HG02981 (cell line): ENCODE results near the gene RAP1GAP2.
"Not testable (repeated sequence)": the region's sequence is repeated elsewhere in the genome, so short reads cannot be mapped to it uniquely, and the experiment has no call there.

ENCODE experiments used
- ATAC-seq: cut with Tn5 transposase; IDR thresholded peaks from one replicate; pipeline ENCODE4 v1.9.1; 2021; ENCODE audit warnings: mild to moderate bottlenecking, moderate library complexity; ENCODE audit not compliant: unreplicated experiment

The RAP1GAP2 gene

GRCh38 chr17:3012926-3013581, 216.8 kb downstream of the RAP1GAP2 start:
- ATAC-seq = no peak

DNA sequence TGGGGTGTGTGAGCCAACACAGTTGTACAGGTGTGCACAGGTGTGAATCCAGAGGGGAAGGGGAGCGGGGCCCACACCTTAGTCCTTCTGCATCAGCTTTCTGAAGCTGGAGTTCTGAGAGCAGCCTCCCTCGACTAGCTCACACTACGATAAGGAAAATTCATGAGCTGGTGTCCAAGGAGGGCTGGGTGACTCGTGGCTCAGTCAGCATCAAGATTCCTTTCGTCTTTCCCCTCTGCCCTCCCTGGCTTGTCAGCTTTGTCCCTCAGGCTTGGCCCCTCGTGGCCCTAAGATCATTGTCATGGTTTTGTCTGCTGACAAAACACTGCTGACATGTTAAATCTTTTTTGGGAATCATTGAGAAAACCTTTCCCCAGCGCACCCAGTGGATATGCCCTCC, 219.7 kb downstream of the RAP1GAP2 start:
- no peak for ATAC-seq

- ATAC-seq = no peak
Measured at GRCh38 chr17:3017936-3018335, 221.7 kb downstream of the RAP1GAP2 start.

- no peak for ATAC-seq
Measured at GRCh38 chr17:3019761-3020160, 223.5 kb downstream of the RAP1GAP2 start.

DNA sequence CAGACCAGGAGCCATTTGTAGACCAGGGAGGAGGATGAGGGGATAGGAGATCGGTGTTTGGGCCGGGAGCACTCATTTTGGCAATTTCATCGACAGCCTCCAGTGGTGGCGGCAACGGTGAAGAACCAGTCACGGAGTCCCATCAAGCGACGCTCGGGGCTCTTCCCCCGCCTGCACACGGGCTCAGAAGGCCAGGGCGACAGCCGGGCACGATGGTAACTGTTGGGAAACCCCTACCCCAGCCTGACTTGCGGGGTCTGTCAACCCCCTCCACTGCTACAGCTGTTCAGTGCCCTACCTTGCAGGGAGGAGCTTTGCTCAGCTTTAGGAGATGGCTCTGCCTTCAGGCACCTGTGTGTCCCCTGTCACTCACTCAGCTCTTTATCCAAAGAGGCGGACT, 224.1 kb downstream of the RAP1GAP2 start:
- no peak for ATAC-seq

- ATAC-seq = no peak
Measured at GRCh38 chr17:3022197-3022596, 226.0 kb downstream of the RAP1GAP2 start.

DNA sequence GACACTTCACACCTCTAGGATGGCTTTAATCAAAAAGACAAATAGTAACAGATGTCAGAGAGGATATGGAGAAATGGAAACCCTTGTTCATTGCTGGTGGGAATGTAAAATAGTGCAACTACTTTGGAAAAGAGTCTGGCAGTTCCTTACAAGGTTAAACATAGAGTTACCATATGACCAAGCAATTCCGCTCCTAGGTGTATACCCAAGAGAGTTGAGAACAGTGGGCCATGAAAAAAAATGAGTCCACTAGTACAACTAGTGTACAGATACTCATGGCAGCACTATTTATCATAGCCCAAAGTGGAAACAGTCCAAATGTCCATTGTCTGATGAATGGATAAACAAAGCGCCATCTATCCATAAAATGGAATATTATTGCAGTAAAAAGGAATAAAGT, 228.1 kb downstream of the RAP1GAP2 start:
- ATAC-seq = no peak

GRCh38 chr17:3025421-3026124, 229.3 kb downstream of the RAP1GAP2 start:
- ATAC-seq = no peak

DNA sequence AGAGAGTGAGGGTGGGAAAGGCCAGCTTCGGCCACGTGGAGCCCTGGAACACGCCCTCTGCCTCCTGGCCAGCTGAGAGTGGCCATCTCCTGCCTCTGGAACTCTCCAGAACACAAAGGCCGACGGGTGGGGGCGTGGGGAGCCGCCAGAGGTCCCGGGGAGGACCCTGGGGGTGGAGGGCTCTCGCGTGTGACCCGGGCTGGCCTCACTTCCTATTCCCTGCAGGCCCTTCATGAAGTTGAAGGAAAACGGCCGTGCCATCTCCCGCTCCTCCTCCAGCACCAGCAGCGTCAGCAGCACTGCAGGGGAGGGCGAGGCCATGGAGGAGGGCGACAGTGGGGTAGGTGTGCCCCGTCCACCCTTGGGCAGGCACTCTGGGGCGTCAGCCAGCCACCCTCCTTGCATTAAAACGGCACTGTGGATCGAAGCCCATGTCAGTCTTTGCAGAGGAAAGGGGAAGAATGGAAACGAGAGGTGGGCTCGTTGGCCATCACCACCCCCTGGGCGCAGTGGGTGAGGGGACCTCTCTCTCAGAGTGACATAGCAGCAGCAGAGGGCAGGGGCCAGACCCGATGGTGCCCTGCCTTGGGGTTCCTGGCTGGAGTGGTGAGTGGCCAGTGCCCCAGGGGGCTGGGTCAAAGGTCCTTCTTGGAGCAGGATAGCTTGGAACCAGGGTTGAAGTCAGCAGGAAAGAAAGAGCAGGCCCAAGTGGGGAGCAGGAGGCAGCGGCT, 230.1 kb downstream of the RAP1GAP2 start:
- ATAC-seq = no peak

- ATAC-seq = no peak
Measured at GRCh38 chr17:3026856-3027751, 230.9 kb downstream of the RAP1GAP2 start.

- no peak for ATAC-seq
Measured at GRCh38 chr17:3027786-3028532, 231.7 kb downstream of the RAP1GAP2 start.

GRCh38 chr17:3029213-3029913, 233.1 kb downstream of the RAP1GAP2 start:
- no peak for ATAC-seq

DNA sequence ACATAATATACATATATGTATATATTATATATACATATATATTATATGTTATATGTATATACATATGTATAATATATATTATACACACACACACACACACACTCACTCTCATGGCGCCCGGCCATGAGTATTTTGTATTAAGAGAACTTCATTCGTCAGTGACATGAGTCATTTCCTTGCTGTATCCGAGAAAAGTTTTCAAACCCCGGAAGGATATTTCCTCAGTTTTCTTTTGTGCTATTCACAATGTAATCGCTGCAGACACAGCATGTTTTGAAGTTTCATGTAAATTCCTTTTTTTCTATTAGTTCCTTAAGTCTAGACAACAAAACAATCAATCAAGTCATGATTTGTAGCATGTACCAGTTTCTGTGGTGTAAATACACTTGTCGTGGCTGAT, 233.9 kb downstream of the RAP1GAP2 start:
- no peak for ATAC-seq

DNA sequence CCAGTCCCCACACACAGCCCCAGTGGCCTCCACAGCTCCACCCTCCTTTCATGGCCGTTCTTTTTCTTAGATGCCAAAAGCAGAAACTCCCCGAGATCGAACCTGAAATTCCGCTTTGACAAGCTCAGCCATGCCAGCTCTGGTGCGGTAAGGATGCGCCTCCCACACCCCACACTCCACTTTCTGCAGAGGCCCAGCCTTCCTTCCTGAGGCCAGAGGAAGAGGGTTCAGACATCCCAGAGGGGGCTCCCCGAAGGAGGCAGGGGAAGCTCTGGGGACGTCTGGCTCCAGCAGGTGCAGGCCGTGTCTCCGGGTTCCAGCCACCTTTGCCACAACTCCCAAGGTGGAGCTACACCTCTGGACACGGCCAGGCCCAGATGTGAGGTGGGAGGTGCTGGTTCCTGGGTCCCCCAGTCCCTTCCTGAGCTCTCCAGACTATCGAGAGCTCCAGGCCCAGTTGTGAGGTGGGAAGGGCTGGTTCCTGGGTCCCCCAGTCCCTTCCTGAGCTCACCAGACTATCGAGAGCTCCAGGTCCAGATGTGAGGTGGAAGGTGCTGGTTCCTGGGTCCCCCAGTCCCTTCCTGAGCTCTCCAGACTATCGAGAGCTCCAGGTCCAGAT, 234.7 kb downstream of the RAP1GAP2 start:
- ATAC-seq = not testable (repeated sequence)

DNA sequence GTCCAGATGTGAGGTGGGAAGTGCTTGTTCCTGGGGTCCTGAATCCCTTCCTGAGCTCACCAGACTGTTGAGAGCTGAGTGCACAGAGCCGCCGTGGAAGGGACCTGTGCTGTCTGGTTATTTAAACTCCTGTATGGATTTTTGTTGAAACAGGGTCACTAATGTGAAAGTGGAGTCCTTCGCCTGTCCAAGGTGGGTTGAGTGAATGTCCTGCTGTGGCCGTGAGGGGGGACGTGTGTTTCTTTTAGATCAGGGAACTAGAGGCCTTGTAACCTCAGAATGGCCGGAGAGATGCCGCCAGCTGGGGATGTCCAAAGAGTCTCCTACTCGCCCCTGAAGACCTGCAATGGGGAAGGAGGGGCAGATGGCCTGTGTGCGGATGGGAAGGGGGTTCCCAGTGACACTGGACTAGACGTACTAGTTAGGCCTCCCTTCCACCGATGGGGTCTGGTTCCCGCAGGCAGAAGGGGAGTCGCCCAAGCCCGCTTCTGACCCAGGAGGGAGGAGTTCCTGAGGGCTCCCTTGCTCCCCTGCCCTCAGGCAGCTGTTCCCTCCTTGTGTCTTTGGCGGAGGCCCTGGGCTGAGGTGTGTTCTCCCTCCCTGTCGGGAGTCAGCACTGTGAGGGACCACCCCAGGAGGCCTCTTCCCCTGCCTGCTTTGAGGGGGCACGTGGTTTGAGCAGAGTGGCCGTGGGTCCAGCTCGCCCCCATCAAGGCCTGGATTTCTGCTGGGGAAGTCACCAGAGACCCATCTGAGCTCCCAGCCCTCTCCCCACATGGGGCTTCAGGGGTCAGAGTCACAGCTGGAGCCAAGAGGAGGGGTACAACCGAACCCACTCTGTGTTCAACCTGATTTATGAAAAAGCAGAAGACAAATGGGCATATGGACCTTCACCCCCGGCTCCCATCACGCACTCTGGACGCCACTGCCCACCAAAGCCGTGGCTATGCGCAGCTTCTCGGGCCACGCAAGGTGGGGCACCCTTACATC, 236.3 kb downstream of the RAP1GAP2 start:
- no peak for ATAC-seq

- ATAC-seq = no peak
Measured at GRCh38 chr17:3033248-3033640, 237.0 kb downstream of the RAP1GAP2 start.

DNA sequence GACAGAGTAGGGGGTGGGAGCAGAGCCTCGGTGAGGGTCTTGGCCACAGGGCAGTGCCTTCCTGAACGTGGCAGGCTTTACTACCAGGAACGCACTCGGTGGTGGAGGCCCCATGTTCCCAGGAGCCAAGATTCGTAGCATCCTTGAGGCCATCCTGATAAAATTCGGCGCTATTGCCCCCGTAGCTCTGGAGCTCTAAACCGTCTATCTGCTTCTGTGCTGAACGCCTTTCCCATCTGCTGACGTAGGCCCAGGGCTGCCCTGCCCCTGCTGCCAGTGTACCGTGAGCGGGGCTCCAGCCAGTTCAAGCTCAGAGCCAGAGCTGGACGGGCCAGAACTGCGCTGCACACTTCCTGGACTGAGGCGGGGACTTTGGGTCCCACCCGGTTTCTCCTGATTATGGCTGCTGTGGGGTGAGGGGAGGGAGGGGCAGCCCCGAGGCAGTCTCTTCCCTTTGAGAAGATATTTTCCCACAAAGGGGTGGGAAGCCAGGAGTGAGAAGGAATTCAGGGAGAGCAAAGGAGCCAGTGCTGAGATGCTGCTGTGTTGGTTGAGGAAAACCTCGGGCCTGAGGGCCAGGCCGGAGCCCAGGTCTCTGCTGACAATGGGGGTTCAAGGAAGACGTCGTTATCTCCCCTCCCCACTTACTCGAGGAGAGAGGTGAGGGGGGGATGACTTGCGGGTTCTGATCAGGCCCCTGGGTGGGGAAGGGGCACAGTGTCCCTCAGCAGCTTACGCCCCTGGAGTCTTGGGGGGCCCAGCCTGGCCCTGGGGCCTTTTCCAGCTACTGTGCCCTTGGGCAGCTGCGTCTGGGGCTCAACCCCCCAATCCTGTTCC, 237.7 kb downstream of the RAP1GAP2 start:
- ATAC-seq = no peak
